Measurements from ENCODE around the gene MMP19. TPM values are rescaled to one million over a fixed set of nuclear protein-coding genes. Genes with fewer than 3 reads are reported as not detected.

MMP19 gene
- 5.2 and 5.3 TPM in 2 replicates for total RNA-seq

GRCh38 chr12:55842681-55843429, at the start of gene MMP19:
Gene MMP19 (minus strand): TSS chr12:55842936. CDS start chr12:55842830, 106 bp downstream.

GRCh38 chr12:55817345-55818139, 25.2 kb downstream of the MMP19 start, which contains the start of the genes ORMDL2 and SARNP:
Gene ORMDL2 (plus strand): TSS chr12:55818041. CDS start chr12:55819000, 959 bp downstream.
Gene SARNP (minus strand): TSS chr12:55817724. CDS start chr12:55817701, 23 bp downstream.

Other genes with a start within 250 kb of the MMP19 start
- gene OR10P1, start 206.0 kb downstream of the MMP19 start, total RNA-seq, result not detected in 2 replicates
- gene ITGA7, start 135.0 kb downstream of the MMP19 start, total RNA-seq, result 17.9 and 31.8 TPM in 2 replicates
- gene BLOC1S1, start 126.9 kb downstream of the MMP19 start, total RNA-seq, result 58.5 and 75.5 TPM in 2 replicates
- 60.9 and 66.7 TPM in 2 replicates for gene RDH5, start 122.5 kb downstream of the MMP19 start, total RNA-seq
- 2,567 and 3,055 TPM in 2 replicates for gene CD63, start 113.9 kb downstream of the MMP19 start, total RNA-seq
- 3.7 and 3.8 TPM in 2 replicates for gene GDF11, start 99.8 kb downstream of the MMP19 start, total RNA-seq
- 64.0 and 86.7 TPM in 2 replicates for gene SARNP, start 25.2 kb downstream of the MMP19 start, total RNA-seq
- 12.9 TPM in 2 replicates for gene ORMDL2, start 24.9 kb downstream of the MMP19 start, total RNA-seq
- gene DNAJC14, start 13.3 kb downstream of the MMP19 start, total RNA-seq, result 43.8 and 50.7 TPM in 2 replicates
- 27.6 and 33.6 TPM in 2 replicates for gene PYM1, start 85.0 kb upstream of the MMP19 start, total RNA-seq
- gene DGKA, start 88.2 kb upstream of the MMP19 start, total RNA-seq, result 48.5 and 66.9 TPM in 2 replicates
- 0.32 and 0.39 TPM in 2 replicates for gene PMEL, start 123.1 kb upstream of the MMP19 start, total RNA-seq
- gene CDK2, start 123.9 kb upstream of the MMP19 start, total RNA-seq, result 20.1 and 23.0 TPM in 2 replicates
- 73.7 and 76.3 TPM in 2 replicates for gene RAB5B, start 131.1 kb upstream of the MMP19 start, total RNA-seq
- 11.6 and 13.9 TPM in 2 replicates for gene SUOX, start 154.3 kb upstream of the MMP19 start, total RNA-seq
- 1.8 and 1.9 TPM in 2 replicates for gene IKZF4, start 178.1 kb upstream of the MMP19 start, total RNA-seq
- 336 and 547 TPM in 2 replicates for gene RPS26, start 199.0 kb upstream of the MMP19 start, total RNA-seq
- gene ERBB3, start 237.2 kb upstream of the MMP19 start, total RNA-seq, result 0.65 and 0.91 TPM in 2 replicates

Measured in articular chondrocyte of knee joint (primary cell).